ENCODE measurements around the gene MON2. TPM values are rescaled to one million over a fixed set of nuclear protein-coding genes. Genes with fewer than 3 reads are reported as not detected.
"Not testable (repeated sequence)": the region's sequence is repeated elsewhere in the genome, so short reads cannot be mapped to it uniquely, and the experiment has no call there.

Gene MON2
- total RNA-seq, 1 donor from 2014 or later = 38.9 TPM

DNA sequence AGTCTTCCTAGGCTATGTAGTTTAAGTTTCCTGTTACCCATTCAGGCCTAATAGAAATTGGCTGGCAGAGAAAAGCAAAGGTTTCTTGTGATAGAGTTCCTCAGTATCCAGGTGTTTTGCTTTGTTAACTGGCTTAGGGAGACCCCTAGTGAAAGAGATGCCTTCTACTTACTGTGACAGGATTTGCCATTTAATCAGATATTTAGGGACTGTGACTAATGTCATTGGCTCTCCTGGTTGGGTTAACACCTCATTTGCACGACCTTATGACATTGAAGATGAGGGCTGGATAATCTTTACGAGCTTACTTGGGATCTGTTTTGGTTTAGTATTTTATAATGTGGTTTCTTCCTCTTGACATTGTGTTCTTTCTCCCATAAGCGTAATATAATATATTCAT, 5.8 kb downstream of the MON2 start:
- DNase-seq (ENCODE audit: low spot score) = no peak

DNA sequence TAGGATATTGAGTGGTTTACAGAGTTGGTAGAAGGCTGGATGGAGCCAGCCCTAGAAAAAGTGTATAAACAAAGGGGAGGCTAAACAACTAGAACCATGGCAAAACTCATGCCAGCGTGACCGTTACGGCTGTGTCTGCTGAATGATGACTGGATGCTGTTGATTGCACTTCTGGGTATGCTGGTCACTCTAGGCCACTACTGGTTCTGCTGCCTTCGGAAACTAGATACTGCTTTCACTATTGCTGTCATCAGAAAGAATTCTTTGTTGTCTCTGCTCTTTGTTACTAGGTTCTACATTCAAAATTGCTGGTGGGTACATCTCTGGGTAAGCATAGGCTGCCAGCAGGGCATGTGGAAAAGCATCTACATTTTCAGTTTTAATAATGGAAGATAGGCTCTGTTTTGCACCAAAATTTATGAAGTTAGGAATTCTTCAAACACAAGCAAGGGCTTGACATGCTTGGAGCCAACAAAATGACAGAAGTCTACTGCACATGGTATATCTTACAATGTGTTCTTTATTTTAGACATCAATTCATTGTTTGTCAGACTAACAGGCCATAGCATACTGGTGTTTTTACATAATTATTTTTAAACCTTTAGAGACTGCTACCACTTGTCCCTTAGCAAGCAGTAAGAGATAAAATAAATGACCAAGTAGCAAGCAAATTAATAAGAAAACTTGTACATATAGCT, 15.4 kb downstream of the MON2 start:
- ATAC-seq = no peak

More for the DNA sequence above, 5.8 kb downstream of the MON2 start:
- ATAC-seq = no peak

DNA sequence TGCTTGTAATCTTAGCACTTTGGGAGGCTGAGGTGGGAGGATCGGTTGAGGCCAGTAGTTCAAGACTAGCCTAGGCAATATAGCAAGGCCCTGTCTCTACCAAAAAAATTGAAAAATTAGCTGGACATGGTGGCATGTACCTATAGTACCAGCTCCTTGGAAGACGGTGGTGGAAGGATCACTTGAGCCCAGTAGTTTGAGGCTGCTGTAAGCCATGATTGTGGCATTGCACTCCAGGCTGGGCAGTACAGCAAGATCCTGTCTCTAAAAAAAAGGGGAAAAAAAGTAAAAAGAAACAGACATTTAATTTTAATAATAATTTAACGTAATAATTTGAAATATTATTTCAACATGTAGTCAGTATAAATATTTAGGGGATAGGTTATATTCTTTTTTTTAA, 16.1 kb downstream of the MON2 start:
- ATAC-seq (no peak), DNase-seq (ENCODE audit: low spot score) (no peak)

More for the DNA sequence above, 15.4 kb downstream of the MON2 start:
- no peak for DNase-seq (ENCODE audit: low spot score)

DNA sequence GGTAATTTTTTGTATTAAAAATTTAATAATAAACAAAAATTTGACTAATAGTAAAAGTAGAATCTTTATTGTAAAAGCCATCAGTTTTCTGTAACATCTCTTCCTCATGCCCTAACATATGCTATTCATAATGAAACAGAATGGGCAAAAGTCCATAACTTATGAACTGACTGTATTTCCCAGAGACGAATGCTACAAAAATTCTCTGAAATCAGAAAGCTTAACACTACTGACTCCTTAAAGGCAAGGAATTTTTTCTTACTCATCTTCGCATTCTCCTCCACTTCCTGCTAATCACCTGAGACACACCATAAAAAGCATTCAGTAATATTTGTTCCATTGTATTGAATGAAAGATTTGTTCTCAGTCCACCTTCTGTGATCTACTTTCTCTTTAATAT, 17.6 kb downstream of the MON2 start:
- ATAC-seq (no peak), DNase-seq (ENCODE audit: low spot score) (no peak)

DNA sequence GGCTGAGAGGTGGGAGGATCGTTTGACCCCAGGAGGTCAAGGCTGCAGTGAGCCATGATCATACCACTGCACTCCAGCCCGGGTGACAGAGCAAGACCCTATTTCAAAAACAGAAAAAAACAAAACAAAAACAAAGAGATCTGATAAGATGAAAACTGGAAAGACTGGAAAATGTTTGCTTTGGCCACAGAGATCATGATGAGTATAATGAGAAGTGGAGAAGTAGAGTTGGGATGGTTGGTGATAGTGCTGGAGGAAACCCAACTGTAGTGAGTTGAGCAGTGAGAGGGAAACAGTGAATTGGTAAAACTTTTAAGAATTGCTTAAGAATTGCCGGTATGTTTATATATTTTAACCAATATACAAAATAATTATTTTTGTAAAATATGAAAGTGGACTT, 39.2 kb downstream of the MON2 start:
- ATAC-seq (no peak), DNase-seq (ENCODE audit: low spot score) (no peak)

DNA sequence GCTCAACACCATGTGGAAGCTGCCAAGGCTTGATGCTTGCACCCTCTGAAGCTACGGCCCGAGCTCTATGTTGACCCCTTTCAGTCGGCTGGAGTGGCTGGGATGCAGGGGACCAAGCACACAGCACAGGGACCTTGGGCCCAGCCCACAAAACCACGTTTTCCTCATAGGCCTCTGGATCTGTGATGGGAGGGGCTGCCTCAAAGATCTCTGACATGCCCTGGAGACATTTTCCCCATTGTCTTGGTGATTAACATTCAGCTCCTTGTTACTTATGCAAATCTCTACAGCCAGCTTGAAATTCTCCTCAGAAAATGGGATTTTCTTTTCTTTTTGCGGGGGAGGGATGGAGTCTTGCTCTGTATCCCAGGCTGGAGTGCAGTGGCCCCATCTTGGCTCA, 46.3 kb downstream of the MON2 start:
- DNase-seq (ENCODE audit: low spot score) = no peak

DNA sequence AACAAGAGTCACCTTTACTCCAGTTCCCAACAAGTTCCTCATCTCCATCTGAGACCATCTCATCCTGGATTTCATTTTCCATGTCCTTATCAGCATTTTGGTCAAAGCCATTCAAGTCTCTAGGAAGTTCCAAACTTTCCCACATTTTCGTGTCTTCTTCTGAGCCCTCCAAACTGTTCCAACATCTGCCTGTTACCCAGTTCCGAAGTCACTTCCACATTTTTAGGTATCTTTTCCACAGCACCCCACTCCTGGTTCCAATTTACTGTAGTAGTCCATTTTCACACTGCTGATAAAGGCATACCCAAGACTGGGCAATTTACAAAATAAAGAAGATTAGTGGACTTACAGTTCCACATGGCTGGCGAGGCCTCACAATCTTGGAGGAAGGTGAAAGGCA, 47.5 kb downstream of the MON2 start:
- not testable (repeated sequence) for DNase-seq (ENCODE audit: low spot score); ATAC-seq

More for the DNA sequence above, 46.3 kb downstream of the MON2 start:
- ATAC-seq = no peak

DNA sequence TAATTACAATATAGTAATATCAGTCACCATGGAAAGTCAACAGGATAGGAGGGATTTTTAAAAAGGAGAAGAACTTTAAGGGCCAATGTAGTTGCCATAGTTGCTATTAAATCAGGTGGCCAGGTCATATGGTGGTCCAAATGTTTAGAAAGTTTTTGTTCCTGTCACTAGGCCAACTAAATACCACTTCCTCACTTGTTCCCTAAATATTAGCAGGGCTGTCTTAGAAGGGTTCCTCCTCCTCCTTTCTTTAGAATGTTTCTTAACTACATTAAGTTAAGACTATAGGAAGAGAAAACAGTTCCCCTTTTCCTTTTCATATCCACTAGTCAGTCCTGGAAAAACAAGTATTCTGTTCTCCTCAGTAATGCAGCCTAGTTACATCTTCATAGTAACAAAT, 50.3 kb downstream of the MON2 start:
- no peak for ATAC-seq

DNA sequence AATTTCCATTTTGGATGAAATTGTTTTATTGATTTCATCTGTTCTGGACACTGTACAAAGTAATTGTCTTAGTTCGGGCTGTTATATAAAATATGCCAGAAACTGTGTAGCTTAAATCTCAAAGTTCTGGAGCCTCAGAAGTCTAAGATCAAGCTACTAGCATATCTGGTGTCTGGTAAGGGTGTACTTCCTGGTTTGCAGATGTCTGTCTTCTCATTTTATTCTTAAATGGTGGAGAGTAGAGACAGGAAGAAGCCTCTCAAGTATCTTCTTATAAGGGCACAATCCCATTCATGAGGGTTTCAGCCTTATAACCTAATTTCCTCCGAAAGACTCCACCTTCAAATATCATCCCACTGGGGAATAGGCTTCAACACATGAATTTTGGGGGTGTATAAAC, 51.3 kb downstream of the MON2 start:
- DNase-seq (ENCODE audit: low spot score) (no peak), ATAC-seq (no peak)

More for the DNA sequence above, 50.3 kb downstream of the MON2 start:
- DNase-seq (ENCODE audit: low spot score) = no peak

DNA sequence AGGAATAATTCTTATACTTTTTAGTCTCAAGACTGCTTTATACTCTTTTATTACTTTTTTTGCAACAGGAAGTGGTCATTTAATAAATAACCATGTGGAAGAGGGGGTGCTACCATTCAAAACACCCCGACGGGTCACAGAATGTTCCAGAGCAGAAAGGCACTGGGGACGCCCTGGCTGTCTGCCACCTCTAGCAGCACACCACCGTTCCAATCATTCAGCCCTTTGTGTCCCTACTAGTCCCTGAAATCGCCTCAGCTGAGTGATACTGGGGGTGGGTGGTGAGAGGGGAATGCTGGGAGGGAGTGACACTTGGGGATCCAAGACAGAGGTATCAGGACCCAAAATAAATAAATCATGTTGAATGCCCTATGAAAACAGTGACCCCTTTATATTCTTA, 52.4 kb downstream of the MON2 start:
- DNase-seq (ENCODE audit: low spot score) (no peak), ATAC-seq (no peak)

DNA sequence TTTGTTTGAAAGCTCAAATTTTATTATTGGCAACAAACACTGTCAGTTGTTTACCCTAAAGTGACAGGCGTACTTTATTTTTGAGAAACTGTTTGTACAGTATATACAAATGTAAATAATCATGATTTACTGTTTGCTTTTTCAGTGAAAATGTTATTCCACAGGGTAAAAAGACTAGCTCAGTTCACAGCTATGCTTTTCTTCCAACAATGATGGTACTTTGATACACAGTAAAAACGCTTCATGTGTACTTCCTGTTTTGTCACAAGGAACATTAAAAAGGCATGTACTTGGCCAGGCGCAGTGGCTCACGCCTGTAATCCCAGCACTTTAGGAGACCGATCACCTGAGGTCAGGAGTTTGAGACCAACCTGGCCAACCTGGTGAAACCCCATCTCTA, 53.7 kb downstream of the MON2 start:
- DNase-seq (ENCODE audit: low spot score) (no peak), ATAC-seq (no peak)

DNA sequence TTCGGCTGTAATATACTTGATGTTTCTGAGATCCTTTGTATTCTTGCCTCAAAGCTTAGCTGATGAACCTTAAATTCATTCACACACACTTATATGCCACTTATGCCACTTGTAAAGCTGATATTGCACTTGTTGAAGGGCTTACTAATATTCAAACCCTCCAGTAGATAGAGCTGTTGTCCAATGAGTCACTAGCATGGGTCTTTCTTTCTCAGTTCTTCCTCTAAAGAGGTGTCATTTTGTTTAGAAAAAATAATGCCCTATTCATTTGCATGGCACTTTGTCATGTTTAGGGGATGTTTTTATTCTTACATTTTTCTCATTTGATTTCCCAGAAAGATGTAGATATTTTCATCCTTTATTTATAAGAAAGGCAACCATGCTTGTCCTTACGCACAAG, 56.4 kb downstream of the MON2 start:
- peak; percentile 84 for ATAC-seq
- no peak for DNase-seq (ENCODE audit: low spot score)

DNA sequence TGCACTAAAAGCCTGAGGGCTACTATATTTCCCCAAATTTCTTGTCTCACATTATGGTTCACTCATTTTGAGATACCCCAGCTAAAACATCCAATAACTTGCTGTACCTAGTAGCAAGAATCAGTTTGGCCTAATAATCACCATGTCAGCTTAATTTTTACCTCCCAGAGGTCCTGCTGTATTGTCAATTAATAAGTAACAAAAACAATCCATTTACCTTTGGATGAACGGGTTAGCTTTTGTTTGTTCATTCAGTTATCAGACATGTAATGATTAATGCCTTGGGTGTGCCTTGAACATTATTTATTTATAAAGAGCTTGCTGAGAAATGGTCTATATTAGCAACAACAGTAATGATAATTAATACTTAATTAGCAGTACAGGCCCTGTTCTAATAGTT, 57.0 kb downstream of the MON2 start:
- ATAC-seq (peak; percentile 75), DNase-seq (ENCODE audit: low spot score) (no peak)

DNA sequence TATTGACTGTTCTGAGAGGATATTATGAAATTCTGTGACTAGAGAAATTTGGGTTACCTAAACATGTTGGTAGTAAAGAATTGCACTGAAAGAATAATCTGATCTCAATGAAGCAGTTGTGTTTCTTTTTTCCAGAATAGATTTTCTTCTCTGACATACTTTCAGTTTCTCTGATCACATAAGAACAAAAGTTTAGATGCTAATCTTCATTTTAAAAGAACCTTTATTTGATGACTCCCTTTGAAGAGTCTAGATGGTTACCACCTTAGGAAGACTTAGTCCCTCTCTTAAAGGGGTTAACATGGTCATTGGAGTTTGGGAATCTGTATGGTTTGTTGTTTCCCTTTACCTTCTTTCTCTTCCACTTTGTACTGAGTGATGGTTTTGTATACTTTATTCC, 58.6 kb downstream of the MON2 start:
- ATAC-seq (no peak), DNase-seq (ENCODE audit: low spot score) (no peak)

DNA sequence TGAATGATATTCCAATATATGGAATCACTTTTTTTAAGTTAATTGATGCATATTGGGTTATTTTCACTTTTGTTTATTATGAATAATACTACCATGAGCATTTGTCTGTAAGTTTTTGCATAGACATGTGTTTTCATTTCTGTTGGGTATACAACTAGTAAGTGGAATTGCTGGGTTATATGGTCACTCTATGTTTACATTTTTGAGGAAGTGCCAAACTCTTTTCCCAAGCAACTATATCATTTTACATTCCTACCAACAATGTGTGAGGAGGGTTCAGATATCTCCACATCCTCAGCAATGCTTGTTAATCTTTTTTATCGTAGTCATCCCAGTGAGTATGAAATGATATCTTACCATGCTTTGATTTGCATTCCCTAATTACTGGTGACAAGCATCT, 64.0 kb downstream of the MON2 start:
- no peak for DNase-seq (ENCODE audit: low spot score)
- ATAC-seq = no peak

DNA sequence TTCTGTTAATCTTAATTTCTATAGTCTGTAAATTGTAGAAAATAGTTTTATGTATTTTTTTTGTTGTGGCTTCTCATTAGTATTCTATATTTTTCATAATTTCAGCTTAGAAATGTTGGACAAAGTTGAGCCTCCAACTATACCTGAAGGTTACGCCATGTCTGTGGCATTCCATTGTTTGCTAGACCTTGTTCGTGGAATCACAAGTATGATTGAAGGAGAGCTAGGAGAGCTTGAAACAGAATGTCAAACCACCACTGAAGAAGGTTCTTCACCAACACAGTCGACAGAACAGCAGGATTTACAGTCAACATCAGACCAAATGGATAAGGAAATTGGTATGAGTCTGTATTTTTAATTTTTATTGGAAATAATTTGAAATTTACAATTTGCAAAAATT, 65.7 kb downstream of the MON2 start:
- ATAC-seq (no peak), DNase-seq (ENCODE audit: low spot score) (no peak)

DNA sequence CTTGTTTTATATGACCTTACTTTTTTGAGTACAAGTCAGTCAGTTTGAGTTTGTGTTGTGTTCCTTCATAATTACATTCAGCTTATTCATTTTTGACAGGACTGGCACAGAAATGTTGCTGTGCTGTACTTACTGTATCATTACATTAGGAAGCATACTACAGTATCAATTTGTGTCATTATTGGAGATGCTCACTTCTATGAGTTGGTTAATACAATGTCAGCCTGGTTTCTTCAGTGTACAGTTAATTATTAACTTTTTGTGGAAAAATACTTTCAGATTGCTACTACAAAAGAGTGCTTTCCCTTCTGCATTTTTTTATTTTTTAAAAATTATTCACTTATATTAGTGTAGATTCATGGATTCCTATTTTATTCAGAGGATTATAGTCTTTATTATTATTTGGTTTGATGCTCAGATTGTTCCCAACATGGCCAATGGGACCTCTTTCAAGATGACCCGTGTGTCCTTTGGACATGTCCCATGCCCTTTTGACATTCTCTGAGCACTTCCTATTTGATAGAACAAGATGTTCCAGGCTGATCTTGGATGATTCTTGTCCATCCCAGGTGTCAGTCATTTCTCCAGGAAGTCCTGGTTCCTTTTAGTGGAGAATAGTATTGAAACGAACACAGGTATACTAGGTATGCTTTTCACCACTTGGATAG, 66.6 kb downstream of the MON2 start:
- ATAC-seq (peak; percentile 68), DNase-seq (ENCODE audit: low spot score) (peak; percentile 52)

DNA sequence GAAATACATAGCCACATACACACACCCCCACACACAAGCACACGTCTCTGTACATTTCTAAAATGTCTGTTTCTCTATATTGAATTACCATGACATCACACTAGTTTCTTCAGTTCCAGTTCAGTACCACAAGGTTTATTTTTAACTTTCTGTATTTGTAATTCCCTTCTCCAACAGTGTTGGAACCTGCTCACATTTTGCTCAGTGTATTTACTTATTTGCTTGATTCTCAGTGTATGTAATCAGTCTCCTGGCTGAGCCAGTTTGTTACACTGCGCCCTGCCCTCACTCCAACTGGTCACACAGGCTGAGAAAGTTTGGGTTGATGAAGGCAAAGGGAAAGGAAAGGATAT, 67.1 kb downstream of the MON2 start:
- peak; percentile 95 for ATAC-seq

DNA sequence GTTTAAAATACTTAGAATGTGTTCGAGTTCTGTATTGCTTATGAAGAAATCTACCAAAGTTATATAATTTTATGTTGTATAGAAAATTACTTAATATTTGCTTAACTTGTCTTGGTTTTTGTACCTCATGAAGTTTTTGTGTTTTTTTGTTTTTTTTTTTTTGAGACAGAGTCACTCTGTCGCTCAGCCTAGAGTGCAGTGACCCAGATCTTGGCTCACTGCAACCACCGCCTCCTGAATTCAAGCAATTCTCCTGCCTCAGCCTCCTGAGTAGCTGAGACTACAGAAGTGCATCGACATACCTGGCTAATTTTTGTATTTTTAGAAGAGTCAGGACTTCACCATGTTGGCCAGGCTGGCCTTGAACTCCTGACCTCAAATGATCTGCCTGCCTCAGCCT, 69.9 kb downstream of the MON2 start:
- no peak for DNase-seq (ENCODE audit: low spot score)

More for the DNA sequence above, 67.1 kb downstream of the MON2 start:
- DNase-seq (ENCODE audit: low spot score) = peak; percentile 77

DNA sequence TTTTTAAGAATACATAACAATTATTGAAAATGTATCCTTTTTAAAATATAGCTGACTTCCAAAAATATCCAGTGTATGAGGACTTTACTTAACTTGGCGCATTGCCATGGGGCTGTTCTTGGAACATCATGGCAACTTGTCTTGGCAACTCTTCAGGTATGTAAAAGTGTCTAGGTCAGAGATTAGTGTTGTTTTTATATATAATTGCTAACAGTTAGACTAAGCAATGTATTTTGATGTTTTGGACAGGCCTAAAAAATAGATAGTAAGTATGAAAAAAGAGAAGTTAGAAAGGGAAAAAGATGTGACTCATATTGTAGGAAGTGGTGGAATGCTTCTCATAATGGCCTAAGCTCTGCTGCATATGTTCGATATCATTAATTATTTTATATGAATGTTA, 70.9 kb downstream of the MON2 start:
- DNase-seq (ENCODE audit: low spot score) = peak; percentile 63
- ATAC-seq = no peak

More for the DNA sequence above, 69.9 kb downstream of the MON2 start:
- ATAC-seq = peak; percentile 29

DNA sequence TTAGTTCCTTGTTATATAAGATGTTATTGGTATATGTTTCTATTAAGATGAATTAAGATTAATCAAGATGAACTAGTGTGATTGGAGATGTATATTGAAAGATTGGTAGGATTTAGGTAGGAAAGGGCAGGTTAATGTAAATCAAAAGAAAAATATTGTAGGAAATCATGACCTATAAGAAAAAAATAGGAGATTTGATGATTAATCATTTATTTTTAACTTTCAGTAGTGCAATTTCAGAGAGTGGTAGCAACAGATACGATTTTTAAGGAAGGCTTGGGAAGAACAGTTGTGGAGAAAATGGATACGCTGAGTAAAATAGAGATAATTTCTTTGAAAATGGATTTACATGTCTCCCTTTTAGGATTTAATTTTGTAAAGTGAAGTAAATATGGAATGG, 73.7 kb downstream of the MON2 start:
- no peak for ATAC-seq
- no peak for DNase-seq (ENCODE audit: low spot score)

DNA sequence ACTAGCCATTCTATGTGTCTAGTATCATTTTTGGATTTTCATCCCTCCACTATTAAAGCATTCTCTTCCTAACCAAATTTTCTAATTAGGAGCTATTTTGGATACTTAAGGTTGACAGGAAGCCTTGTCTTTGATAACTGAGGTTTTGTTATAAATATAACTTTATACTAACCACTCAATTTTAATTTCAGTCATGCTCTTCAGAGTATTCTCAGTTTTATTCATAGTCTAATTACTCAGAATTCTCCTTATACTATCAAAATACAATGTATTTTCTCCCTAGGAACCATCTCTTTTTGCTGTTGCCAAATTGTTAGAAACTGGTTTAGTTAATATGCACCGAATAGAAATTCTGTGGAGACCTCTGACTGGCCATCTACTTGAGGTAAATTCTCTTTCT, 76.2 kb downstream of the MON2 start:
- ATAC-seq (no peak), DNase-seq (ENCODE audit: low spot score) (no peak)

DNA sequence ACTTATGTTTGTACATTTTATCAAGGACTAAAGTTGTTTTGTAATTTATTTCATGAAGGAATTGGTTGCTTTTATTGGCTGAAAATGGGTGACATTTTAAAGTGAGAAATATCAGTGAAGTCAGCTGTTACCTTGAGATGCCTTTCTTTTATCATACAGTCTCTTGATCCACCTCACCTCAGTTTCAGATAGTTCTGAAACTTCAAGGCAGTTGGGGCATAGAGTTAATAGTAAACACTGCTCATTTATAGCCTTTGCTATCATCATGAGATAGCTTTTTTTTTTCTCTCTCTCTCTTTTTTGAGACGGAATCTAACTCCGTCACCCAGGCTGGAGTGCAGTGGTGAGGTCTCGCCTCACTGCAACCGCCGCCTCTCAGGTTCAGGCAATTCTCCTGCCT, 76.7 kb downstream of the MON2 start:
- DNase-seq (ENCODE audit: low spot score) (no peak), ATAC-seq (no peak)
